Activated CD4-positive, alpha-beta T cell treated with anti-CD3 and anti-CD28 coated beads, Interleukin-2, amount 50 U/mL, for 4 hours (primary cell): ENCODE data around the gene EHD4.

Experiments used
- DNase-seq, 2 experiments: peaks; one replicate each; pipeline ENCODE4 v3.0.0-alpha.2; 2020

The EHD4 gene

DNA sequence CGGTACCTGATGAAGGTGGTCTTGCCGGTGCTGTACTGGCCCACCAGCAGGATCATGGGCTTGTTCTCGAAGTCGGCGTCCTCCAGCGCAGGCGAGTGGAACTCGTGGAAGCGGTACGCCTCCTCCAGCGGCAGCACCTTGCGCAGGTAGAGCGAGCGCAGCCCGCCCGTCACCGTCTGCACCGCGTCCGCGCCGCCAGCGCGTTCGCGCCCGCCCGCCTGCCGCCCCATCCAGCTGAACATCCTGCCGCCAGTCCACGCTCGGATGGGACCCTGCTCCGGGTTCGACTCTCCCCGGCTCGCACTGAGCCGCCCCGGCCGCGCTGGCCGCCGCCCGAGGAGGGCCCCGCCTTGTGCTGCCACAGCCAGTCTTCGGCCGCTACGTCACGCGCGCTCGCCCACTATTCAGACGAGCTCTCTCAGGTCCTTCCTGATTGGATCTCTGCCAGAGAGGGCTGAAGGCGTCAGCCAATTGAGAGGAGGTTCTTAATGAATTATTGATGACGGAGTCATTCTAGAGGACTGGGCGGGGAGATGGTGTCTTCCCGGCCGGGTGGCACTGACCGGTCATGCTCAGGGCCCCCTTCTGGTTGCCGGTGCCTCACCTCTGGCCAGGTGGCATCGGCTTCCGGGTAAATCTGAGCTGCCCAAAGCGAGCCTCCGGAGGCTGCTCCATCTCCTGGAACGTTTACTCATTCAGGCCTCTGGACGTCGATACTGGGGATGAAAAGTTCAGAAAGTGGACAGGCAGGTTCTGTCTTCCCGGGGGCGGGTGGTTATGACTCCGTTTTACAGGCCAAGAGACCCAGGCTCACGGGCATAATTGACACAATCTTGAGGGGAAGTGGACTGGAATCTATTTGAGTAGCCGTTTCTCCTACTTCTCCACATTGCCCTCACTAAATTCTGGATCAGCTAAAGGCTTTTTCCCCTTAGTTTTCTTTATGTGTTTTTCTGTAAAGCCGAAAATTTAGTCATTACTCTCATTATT is at the start of gene EHD4:
Gene EHD4 (minus strand): TSS at position 305 of the 990 bp plus-strand sequence. CDS start 63 bp downstream, at position 242.
- peak; percentile 91 to 92 for DNase-seq

DNA sequence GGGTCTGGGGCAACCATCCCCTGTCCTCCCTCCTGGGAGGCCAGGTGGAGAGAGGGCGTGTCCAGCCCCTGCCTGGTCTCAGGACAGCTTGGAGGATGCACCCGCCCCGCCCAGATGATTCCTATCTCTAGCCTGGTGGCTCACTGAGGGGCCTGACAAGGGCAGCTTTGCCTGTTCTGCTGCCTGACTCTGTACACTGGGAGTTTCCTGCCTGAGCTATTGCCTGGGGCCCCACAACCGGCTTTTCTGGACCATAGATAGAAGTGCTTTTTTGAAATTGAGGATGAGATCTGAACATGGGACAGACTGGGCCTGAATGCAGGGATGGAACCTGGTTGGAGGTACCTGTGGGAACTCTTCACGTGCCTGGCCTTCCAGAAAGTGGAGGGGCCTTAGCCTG is 49.2 kb upstream of the EHD4 start:
- no peak for DNase-seq

DNA sequence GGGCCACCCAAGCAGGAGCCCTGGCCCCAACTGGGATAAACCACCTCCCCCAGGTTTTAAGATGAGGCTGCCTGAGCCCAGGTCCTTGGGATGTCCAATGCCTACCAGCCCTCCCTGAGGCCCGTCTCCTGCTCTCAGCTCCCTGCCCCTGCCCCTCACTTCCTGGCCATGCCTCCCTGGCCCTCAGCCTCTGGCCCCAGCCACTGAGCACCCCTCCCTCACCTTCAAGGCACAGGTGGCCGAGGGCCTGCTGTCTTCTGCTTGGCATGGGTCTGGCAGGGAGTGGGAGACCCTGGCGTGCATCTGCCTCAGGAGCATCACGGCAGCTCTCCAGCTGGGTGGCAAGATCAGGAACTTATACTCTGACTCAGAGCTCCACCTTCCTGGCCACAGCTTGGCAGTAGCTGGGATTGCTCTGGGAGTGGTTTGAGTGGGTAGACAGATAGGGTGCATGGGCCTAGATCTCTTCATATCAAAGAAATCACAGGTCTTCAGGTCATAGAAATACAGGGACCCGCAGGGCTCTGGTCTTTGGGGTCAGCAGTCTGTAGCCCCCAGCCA is 48.4 kb upstream of the EHD4 start, which contains the start of gene PLA2G4E:
Gene PLA2G4E (minus strand): TSS at position 330 of the 561 bp plus-strand sequence. CDS start 12 bp downstream, at position 318.
- no peak for DNase-seq

DNA sequence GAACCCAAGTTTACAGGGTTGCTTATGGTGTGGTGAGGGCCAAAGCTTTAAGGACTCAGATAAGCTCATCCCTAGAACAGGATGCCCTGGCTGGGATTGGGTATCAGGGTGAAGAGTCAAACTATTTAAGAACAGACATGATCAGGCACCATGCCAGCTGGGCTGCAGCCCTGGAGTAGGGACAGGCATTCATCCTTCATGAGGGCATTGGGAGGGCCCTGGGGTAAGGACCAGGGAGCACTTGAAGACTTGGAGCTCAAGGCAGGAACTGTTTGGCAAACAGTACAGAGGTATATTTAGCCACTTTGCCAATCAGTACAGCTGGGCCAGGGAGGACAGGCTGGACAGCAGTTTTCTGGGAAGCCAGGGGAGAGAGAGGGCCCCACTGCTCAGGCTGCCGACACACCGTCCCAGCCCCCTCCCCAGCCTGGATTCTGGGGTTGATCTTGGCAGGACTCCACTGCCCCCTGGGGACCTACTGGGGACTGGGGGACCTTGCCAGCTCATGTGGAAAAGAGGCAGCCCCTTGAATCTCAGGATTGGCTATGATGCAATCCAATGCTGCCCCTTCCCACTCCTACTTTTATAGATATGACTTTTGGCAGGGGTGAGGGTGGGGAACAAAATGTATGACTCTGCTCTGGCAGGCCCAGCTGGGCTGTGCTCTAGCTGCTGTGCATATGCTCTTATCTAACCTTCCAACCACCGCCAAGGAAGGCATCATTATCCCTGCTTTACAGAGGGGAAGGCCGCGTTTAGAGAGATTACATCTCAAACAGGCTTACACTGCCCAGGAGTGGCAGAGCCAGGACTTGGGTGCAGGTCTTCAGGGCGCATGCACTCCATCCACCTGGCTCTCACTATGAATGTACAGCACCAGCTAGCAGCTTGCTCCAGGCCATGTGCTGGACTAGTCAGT is 46.2 kb upstream of the EHD4 start:
- DNase-seq = no peak

DNA sequence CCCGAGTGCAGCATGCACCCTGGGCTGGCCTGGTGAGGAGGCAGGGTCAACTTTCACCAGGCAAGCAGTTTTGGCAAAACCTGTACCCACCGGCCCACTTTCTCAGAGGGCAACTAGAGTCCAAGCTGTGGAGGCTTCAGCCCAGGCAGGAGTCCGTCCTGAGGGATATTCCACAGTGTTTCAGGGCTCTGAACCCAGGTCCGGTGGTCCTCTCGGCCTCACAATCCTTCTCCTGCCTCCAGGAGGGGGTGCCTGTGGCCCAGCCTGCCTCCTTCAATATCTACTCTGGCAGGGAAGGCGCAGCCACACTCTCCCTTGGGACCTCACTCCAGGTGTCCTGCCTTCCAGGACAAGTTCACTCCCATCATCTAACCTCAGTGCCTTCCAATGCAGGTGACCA is 44.6 kb upstream of the EHD4 start:
- DNase-seq = no peak

DNA sequence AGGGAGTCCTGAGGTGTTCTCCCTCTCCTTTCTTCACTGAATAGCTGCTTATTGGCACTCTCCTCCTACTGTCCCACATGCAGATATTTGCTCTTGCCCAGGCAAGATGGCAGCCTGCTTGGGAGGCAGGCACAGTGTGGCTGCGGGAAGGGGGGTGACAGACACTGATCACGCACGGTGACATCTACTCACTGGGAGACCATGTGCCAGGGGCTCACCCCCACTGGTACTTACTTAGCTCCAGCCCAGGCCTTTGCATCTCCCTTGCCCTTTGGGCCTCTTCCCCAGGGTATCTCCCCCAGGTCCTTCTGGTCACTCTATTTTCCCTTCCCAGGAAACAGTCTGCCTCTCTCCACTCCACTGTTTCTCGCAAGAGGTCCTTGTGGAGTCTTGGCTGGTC is 42.0 kb upstream of the EHD4 start:
- DNase-seq = no peak

DNA sequence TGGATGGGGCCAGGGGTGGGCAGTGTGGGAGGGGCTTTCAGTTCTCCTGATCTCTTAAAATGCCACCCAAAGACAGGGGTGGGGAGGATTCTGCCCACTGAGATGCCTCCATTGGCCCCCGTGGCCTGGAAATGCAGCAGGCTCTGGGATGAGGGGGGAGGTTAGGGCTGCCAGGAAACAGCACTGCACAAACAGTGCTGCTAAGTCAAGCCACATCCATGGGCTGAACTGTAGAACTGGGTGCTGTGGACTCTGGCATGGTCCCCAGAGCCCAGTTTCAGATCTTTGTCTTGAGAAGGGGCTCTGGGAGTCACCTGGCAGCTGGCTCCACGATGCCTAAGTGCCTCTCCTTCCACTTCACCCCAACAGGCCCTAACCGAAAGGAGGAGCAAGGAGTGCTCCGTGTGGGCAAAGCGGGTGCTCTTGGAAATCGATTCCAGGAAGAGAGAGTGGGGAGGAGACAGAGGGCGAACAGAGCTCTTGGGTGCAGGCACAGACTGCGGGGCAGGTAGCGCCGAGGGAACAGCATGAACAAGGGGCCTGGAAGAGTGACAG is 40.6 kb upstream of the EHD4 start:
- DNase-seq = no peak

DNA sequence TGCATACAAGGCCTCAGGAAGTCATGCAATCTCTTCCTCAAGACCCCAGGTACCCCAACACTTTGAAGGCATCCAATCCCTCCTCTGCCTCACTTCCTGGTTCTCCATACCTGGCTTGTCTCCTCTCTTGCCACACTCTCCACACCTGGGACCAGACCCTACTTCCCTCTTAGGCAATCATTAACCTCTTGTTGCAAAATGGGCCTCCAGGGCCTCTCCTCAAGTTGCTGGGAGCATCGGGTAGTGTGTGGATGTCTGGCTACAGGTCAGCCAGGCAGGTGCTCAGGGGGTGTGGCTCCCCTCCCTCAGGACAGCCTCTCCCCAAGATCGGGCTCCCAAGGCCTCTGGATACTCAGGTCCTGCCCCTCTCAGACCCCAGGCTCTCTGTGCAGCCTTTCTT is 39.9 kb upstream of the EHD4 start:
- DNase-seq = no peak

DNA sequence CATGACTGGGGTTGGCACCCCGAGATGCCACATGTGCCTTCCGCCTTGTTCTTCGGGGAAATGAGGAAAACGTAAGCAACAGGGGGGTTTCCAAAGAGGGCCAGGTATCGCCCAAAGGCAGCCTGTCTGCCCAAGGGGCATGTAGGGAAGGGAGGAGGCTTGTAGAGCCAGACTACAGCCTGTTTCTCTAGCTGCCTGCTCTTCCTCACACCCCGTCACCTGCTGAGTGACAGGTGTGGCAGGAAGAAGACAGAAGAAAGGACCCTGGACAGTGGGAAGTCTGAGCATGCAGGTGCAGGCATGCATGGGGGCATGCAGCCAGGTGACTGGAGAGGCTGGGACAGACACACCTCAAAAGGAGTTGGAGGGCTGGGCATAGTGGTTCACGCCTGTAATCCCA is 38.7 kb upstream of the EHD4 start:
- DNase-seq = no peak

DNA sequence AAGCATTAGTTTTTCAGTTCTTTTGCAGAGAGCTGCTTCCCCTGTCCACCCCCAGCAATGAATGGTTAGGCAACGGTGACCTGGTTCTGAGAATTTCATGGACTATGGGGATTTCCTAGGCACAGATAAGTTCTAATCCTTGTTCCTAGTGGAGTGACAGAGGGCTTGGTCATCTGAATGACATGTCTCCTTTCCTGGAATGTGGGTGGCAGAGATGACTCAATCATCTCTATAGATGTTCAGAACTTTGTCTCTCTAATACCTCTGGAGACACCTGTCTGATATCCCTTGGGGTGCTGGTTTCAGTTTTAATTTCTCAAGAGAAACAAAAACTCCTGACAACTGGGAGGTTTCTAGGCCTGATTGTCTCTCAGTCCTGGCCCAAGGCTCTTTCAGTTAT is 38.1 kb upstream of the EHD4 start:
- no peak for DNase-seq

DNA sequence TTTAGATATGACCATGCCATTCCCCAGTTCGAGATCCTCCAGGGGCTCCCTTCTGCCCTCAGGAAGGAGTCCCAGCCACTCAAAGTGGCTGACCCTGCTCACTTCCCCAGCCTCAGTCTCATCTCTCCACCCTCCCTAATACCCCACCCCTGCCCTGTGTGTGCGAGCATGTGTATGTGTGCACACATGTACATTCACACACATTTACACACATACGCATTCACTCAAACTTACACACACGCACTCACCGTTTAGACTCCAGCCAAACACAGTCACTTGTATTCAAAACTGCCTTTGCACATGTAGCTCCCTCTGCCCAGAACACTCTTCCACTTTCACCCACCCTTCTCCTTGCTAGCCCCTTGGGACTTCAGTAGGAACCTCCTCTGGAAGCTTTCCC is 37.1 kb upstream of the EHD4 start:
- DNase-seq = no peak

DNA sequence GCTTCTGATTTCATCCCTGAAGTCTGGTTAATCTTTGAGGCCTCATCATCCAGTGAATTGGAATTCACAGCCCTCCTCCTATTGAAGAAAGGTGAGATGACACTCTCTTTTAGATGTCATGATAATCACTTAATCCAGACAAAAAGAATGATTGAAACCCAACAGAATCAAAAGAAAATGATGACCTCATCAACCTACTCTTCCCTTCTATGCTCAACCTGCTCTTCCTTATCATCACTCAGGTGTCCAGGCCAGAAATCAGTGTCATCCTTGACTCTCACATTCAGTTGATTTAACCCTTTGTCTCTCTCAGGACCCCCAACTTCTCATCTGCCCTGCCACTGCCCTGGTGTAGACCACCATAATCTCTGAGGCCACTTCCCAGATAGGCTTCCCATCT is 36.7 kb upstream of the EHD4 start:
- DNase-seq = no peak

DNA sequence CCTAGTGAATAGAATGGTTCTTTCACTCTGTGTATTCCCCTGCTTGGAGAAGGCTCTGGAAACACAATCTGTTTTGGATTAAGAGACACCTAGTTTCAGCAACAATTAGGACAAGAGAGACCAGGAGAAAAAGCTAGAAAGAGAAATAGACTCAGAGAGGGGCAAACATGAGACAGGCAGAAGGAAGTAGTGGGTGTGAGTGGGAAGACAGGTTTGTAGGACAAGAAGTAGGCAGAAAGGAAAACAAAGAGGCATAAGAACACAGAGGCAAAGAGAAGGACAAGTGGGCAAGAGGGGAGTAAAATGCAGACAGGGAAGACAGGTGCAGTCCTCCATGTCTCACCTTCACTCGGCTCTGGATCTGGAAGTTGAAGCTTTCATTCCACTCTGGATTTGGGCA is 35.0 kb upstream of the EHD4 start:
- DNase-seq = no peak

DNA sequence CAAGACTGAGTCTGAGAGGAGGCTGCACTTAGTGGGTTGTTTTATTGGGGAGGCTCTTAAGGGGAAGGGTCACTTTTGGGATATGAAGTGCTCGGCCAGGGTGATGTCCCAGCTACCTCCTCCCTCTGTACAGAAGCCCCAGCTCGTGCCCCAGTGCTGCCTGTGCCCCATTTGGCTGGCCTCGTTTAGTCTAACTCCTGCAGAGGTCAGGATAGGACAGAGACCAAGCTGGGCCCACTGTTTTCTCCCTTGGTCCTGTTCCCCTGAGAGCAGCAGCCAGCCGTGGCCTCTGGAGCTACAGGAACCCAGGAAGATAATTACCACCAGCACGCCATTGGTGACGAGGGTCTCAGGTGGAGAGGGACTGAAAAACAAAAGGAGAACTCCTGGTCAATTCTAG is 30.0 kb upstream of the EHD4 start:
- no peak for DNase-seq

DNA sequence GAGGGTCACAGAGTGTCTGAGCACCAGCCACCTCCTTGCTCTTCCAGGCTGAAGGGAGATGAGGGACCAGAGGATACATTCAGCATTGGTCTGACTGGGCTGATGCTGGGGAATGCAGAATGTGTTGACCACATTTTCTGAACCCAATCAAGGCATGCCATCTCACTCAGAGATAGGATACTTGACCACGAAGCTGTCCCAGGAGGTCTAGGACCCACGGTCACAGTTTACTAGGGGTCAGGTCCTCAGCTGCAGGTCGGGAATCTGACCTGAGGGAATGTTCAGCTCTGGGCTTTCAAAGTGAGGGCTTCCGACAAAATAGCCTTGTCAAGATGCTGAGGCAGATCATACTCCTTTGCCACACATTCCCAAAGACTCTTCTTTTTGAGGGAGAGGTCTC is 28.9 kb upstream of the EHD4 start:
- DNase-seq = no peak

DNA sequence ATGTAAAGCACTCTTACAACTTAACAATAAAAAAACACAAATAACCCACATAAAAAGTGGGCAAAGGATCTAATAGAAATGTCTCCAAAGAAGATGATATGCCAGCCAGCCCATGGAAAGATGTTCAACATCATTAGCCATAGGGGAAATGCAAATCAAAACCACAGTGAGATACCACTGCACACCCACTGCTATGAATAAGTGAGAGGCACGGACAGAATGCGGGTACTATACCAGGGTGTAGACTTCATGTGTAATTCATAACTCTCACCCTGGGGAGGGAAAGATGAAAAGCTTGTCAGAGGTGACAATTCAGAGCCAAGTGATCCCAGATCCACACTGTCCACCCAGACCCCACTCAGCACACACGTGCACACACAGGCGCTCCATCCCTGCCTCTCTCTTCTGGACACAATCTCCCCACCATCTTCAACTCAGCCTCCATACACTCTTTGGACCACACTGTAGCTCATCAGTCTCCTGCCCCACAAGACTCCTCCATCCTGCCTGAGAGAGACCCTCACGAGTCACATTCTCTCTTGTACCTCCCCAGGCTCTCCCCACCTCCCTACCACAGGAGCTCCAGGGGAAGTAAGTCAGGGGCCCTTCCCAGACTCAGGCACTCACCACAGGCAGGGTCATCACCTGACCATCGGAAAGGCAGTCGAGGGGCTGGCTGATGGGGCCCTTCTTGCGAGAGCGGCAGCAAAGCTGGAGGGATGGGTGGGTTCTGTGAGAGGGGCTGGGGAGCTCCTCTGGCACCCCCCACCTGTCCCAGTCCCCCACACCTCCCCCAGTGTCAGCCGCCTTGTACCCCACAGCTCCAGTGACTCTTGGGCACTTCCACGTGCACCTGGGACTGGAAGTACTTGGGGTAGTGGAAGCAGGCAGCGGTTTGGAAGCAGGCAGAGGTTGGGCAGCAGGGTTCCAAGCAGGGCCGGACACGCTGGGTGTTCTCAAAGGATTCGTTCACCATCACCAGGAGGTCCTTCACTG is 27.2 kb upstream of the EHD4 start:
- no peak for DNase-seq

DNA sequence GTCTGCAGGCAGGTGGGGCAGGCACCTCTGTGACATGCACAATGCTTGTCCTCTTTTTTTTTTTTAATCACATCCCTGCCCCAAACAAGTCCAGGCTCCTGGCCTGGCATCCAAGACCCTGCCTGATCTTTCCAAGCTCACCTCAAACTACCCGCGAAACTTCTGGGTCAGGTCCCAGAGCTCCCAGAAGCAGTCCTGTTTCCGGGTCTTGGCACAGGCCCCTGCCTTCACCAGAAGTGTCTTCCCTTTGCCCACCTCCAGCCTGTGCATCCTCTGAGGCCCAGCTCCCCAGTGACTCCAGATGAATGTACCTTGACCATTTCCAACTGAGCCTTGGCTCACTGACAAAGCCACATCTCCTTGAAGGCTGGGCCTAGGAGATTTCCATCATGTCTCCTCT is 25.5 kb upstream of the EHD4 start:
- DNase-seq = no peak

DNA sequence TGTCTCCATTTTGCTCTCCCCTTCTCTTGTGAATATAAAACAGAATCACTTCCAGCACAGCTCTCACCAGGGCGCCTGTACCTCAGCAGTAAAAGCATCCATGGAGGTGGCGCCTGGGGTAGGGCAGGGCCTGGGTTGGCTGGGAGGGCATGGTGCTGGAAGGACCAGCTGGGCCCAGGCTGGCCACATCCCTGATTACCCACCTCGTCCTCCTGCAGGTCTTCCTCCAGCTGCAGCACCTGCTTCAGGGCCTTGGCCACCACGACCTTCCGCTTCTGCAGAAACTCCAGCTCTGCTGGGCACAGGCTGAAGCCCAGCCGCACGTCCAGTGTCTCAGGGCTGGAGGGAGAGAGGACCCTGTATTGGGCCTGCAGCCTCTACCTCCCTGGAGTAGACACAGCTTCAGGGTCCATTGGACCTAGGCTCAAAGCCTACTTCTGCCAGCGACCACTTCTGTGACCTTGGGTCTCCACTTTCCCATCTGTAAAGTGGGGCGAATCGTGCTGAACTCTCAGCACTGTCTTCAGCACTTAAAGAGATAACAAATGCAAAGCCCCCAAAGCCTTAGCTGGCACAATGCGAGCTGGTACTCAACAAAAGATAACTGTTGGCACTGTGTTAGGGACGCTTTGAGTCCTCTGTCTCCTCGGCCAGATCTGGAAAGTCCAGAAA is 24.7 kb upstream of the EHD4 start:
- no peak for DNase-seq

DNA sequence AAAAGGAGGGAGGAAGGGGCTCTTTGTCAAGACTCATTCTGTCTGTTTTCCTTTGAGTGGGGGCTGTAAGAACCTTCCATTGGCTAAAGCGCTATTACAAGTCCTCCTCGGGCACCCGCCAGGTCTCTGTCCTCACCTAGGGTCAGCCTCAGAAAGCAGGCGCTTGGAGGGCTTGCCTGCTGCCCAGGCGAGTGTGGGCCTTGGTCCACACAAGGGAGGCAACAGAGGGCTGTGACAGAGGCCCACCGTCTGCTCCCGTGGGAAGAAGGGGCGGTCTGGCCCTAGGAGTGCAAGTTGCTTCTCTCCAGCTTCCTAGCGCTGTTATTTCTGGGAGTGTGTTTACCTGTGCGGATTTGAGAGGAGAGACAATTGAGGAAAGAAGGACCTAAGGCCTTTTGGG is 24.0 kb upstream of the EHD4 start:
- no peak for DNase-seq

DNA sequence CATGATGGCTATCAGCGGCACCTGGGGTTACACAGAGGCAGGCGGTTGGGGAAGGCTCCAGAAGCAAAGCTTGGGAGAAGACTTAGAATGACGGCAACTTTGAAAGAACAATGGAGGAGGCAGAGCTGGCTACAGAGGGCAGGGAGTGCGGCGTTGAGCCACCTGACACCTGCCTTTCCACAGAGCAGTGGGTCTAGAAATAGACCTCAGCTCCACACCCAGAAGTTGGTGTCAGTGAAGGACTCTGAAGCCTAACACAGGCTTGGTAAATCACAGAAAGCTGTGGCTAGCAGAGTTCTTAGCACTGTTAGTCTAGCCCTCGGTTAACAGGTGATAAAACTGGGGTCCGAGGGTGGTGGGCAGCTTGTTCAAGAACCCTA is 23.1 kb upstream of the EHD4 start:
- DNase-seq = no peak
